Transverse colon (tissue), 4 donors: ENCODE results near the gene PCDH17. TPM values are rescaled to one million over a fixed set of nuclear protein-coding genes. Genes with fewer than 3 reads are reported as not detected.

Experiments used
- DNase-seq: peaks from one replicate; pipeline ENCODE4 v3.0.0-alpha.2; 2019
- H3K27ac ChIP-seq, 4 donors: fragments of 200-600 bp; sonication (generic); 2 replicates each; pipeline ENCODE4 v1.5.1; 2016 to 2018; ENCODE audit warnings: inconsistent platforms in 4 of 4
- H3K27me3 ChIP-seq: fragments of 200-600 bp; sonication (generic); 2 replicates; pipeline ENCODE4 v1.5.1; 2017; ENCODE audit warnings: inconsistent platforms
- H3K36me3 ChIP-seq, 4 donors: fragments of 200-600 bp; sonication (generic); 2 replicates each; pipeline ENCODE4 v1.5.1; 2017 to 2019; ENCODE audit warnings: inconsistent platforms in 4 of 4
- H3K4me1 ChIP-seq, 4 donors: fragments of 200-600 bp; sonication (generic); 2 replicates each; pipeline ENCODE4 v1.5.1; 2017 to 2020; ENCODE audit warnings: inconsistent platforms in 4 of 4
- H3K4me3 ChIP-seq, 4 donors: fragments of 200-600 bp; sonication (generic); 1 replicate in 1 of 4; 2 replicates in 3 of 4; pipeline versions ENCODE4 v1.5.1 to v1.6.1; 2017 to 2019; ENCODE audit warnings: inconsistent platforms in 4 of 4
- H3K9me3 ChIP-seq, 2 donors: fragments of 200-600 bp; sonication (generic); 2 replicates each; pipeline ENCODE4 v1.5.1; 2017 to 2019; ENCODE audit warnings: inconsistent platforms in 2 of 2
- CTCF ChIP-seq, 5 experiments: fragments of 200-600 bp in 3 of 5; fragments of 450-650 bp in 2 of 5; sonication (generic) in 3 of 5; IDR thresholded peaks; 1 replicate in 2 of 5; 2 replicates in 3 of 5; pipeline ENCODE4 v1.5.1; 2016 to 2017; ENCODE audit warnings: antibody characterized with exemption in 5 of 5, inconsistent platforms in 3 of 5, mild to moderate bottlenecking in 2 of 5, moderate library complexity in 1 of 5
- EP300 ChIP-seq: sonication (generic); formaldehyde crosslinking; IDR thresholded peaks from one replicate; pipeline ENCODE4 v1.6.1; 2017; ENCODE audit warnings: antibody characterized with exemption, low read depth
- POLR2A ChIP-seq: fragments of 450-650 bp; IDR thresholded peaks from one replicate; pipeline ENCODE4 v1.6.1; 2016; ENCODE audit warnings: antibody characterized with exemption, mild to moderate bottlenecking, moderate library complexity
- POLR2AphosphoS5 ChIP-seq, 3 donors: sonication (generic); formaldehyde crosslinking; IDR thresholded peaks; one replicate each; pipeline ENCODE4 v1.6.1; 2016; ENCODE audit warnings: antibody characterized with exemption in 3 of 3
- WGBS, 2 donors: methylation state at CpG; one replicate each; pipeline ENCODE4 v1.1.5; 2018; ENCODE audit warnings: low coverage in 1 of 2; 5-methylcytosine and 5-hydroxymethylcytosine counted together
- in situ Hi-C, 4 donors: fragments of 200-750 bp; cut with MboI; loops; one replicate each; pipeline versions ENCODE4 v1.15.0 to v1.15.1; 2017; ENCODE audit warnings: low sequenced_read_pairs in 3 of 4, low pct_ligation_motif_present in 1 of 4, low pct_unique_long_range_greater_than_20kb in 1 of 4
- intact Hi-C: fragments of 100-400 bp; cut with DNase I; formaldehyde crosslinking; loops from one replicate; pipeline ENCODE4 v1.15.1; 2023; ENCODE audit warnings: low total_unique reads
- total RNA-seq, 4 donors: library from RNA; depleted of rRNA; stranded (reverse); fragments of >200 nt; gene quantifications; one replicate each; pipeline ENCODE4 v1.1.0, GENCODE V29; 2016

The PCDH17 gene
- total RNA-seq, 4 donors from 2014 or later = 0.80 to 2.2 (median 1.2) TPM; not detected in 1

- Histone ChIP-seq H3K27ac (no peak overlapping the region), H3K9me3 (no peaks in the 10 kb centered on the region), H3K27me3 (no peaks in the 10 kb centered on the region), H3K4me3 (no peak overlapping the region), H3K4me1 (no peaks in the 10 kb centered on the region), H3K36me3 (no peaks in the 10 kb centered on the region)
- no peak for DNase-seq
- in situ Hi-C loops = no loop called here
- intact Hi-C loops = no loop called here
- 53 to 59% methylated on average over 4 of the region's 4 CpGs for WGBS, 2 donors
- TF ChIP-seq POLR2A = no peak
- no peak for TF ChIP-seq CTCF (IDR thresholded peaks at IDR 0.05)
- no peak for TF ChIP-seq EP300
- TF ChIP-seq POLR2AphosphoS5 (IDR thresholded peaks at IDR 0.05) = no peak
Measured at GRCh38 chr13:57698851-57699250, 67.3 kb downstream of the PCDH17 start.

GRCh38 chr13:57704031-57704430 lies 72.5 kb downstream of the PCDH17 start:
- DNase-seq = no peak
- H3K4me1 ChIP-seq = no peaks in the 10 kb centered on the region
- no peaks in the 10 kb centered on the region for H3K27me3 ChIP-seq
- WGBS, 2 donors = 77 to 79% methylated on average over 2 of the region's 2 CpGs
- H3K9me3 ChIP-seq = no peaks in the 10 kb centered on the region
- intact Hi-C loops (no loop called here), in situ Hi-C loops (no loop called here)
- no peak overlapping the region for H3K27ac ChIP-seq
- H3K4me3 ChIP-seq = no peak overlapping the region
- no peak for TF ChIP-seq EP300
- TF ChIP-seq CTCF (IDR thresholded peaks at IDR 0.05) = no peak
- TF ChIP-seq POLR2A = no peak
- TF ChIP-seq POLR2AphosphoS5 (IDR thresholded peaks at IDR 0.05) = no peak
- no peaks in the 10 kb centered on the region for H3K36me3 ChIP-seq

- TF ChIP-seq EP300 (no peak), POLR2A (no peak), CTCF (IDR thresholded peaks at IDR 0.05) (no peak), POLR2AphosphoS5 (IDR thresholded peaks at IDR 0.05) (no peak)
- H3K27ac ChIP-seq = no peak overlapping the region
- WGBS, 2 donors = 46 to 52% methylated on average over 3 of the region's 3 CpGs
- intact Hi-C loops (no loop called here), in situ Hi-C loops (no loop called here)
- H3K27me3 ChIP-seq = no peaks in the 10 kb centered on the region
- no peaks in the 10 kb centered on the region for H3K4me1 ChIP-seq
- H3K9me3 ChIP-seq = no peaks in the 10 kb centered on the region
- H3K36me3 ChIP-seq = no peaks in the 10 kb centered on the region
- no peak overlapping the region for H3K4me3 ChIP-seq
- DNase-seq = no peak
Measured at GRCh38 chr13:57716295-57716694, 84.8 kb downstream of the PCDH17 start.

- Histone ChIP-seq H3K4me3 (no peak overlapping the region), H3K9me3 (peaks cover 0 to 3% of the 10 kb centered on the region in 2 donors), H3K36me3 (no peaks in the 10 kb centered on the region), H3K4me1 (no peaks in the 10 kb centered on the region), H3K27me3 (no peaks in the 10 kb centered on the region), H3K27ac (no peak overlapping the region)
- 68 to 69% methylated on average over 2 to 12 of the region's 12 CpGs for WGBS, 2 donors
- no peak for DNase-seq
- in situ Hi-C loops = no loop called here
- intact Hi-C loops = no loop called here
- TF ChIP-seq POLR2AphosphoS5 (IDR thresholded peaks at IDR 0.05) (no peak), EP300 (no peak), CTCF (IDR thresholded peaks at IDR 0.05) (no peak)
Measured at GRCh38 chr13:57724486-57725272, 93.1 kb downstream of the PCDH17 start.
